Measurements from ENCODE around the gene TTYH1. TPM values are rescaled to one million over a fixed set of nuclear protein-coding genes. Genes with fewer than 3 reads are reported as not detected.

Gene TTYH1
- total and polyA plus RNA-seq, 2 of the 4 experiments (the other 2 are of a cell fraction): not detected

- Histone ChIP-seq H3K4me3 (ENCODE audit: insufficient read depth, low read depth, low read length) (peak within 1 kb of the TSS; percentile 69), H3K9me1 (ENCODE audit: insufficient read depth, low read length) (peaks cover 6% of the 10 kb centered on the region; the same call in 1 of the 2 replicates), H3K23ac (ENCODE audit: low read depth, low read length) (peak within 1 kb of the TSS; percentile 94), H3K4me1 (ENCODE audit: control insufficient read depth, insufficient read depth, low read length) (peaks cover 6% of the 10 kb centered on the region), H4K91ac (ENCODE audit: insufficient read depth, low read depth, low read length) (peak within 1 kb of the TSS; percentile 94), H2BK15ac (ENCODE audit: low read depth, low read length) (peak within 1 kb of the TSS; percentile 65; the same call in 1 of the 3 replicates), H3K18ac (ENCODE audit: low read depth, low read length) (peak within 1 kb of the TSS; percentile 61), H3K27ac (ENCODE audit: insufficient read depth, low read length) (peak within 1 kb of the TSS; percentile 97), H2BK120ac (ENCODE audit: low read depth, low read length) (peak within 1 kb of the TSS; percentile 61), H4K5ac (ENCODE audit: low read depth, low read length) (peak within 1 kb of the TSS; percentile 78), H3K4me2 (ENCODE audit: low read depth, low read length) (peak within 1 kb of the TSS; percentile 93), H3K14ac (replicated peaks; ENCODE audit: low read depth, low read length) (peak within 1 kb of the TSS; percentile 96), H4K20me1 (ENCODE audit: insufficient read depth, low read length) (peaks cover 51% of the 10 kb centered on the region), H3K27me3 (ENCODE audit: control insufficient read depth, insufficient read depth, low read length) (no peaks in the 10 kb centered on the region), H4K8ac (ENCODE audit: low read depth in 2 of 2, low read length in 2 of 2) (peak within 1 kb of the TSS; percentile 87 to 99), H2AK9ac (replicated peaks; ENCODE audit: low read depth, low read length, poor library complexity) (peak within 1 kb of the TSS; percentile 100), H2BK20ac (ENCODE audit: low read depth, low read length) (no peak within 1 kb of the TSS), H2AFZ (replicated peaks; ENCODE audit: low read length, poor library complexity) (peak within 1 kb of the TSS; percentile 100), H3K4ac (ENCODE audit: low read depth, low read length) (peak within 1 kb of the TSS; percentile 96), H2BK5ac (ENCODE audit: low read depth, low read length, poor library complexity, severe bottlenecking) (peak within 1 kb of the TSS; percentile 92), H3K9me3 (ENCODE audit: control insufficient read depth, insufficient read depth, low read length) (no peaks in the 10 kb centered on the region), H3K9ac (ENCODE audit: low read depth, low read length) (peak within 1 kb of the TSS; percentile 94), H2AK5ac (ENCODE audit: low read depth, low read length) (peak within 1 kb of the TSS; percentile 100), H3K79me1 (ENCODE audit: low read depth in 1 of 2, low read length in 2 of 2) (peaks cover 26 to 58% of the 10 kb centered on the region in 2 experiments), H3K56ac (ENCODE audit: extremely low read depth, insufficient read depth, low read length) (peak within 1 kb of the TSS; percentile 80), H3K36me3 (ENCODE audit: control insufficient read depth, insufficient read depth, low read length) (peaks cover 36% of the 10 kb centered on the region)
- 0% methylated on average over 45 of the region's 96 CpGs; no CpG with 5 or more reads in 1 of the 2 experiments for WGBS, 2 experiments (ENCODE audit: extremely low coverage in 2 of 2, insufficient read length in 1 of 2)
- POLR2A ChIA-PET (ENCODE audit: unreplicated experiment): interaction anchor here (0.9 to 1.5 kb wide), 3 partner anchors 13 to 24 kb away, joined by 3 to 6 read pairs (median 3); partner anchors contain the start of genes CDC42EP5 and LENG9
- no TSS peak for BruUV-seq (replicated peaks)
- ATAC-seq (ENCODE audit: low read depth): peak; percentile 91
- peak; percentile 99 for DNase-seq
- CTCF ChIA-PET: interaction anchor here (1.1 to 1.4 kb wide), 2 partner anchors 10 to 15 kb away, joined by 4 to 5 read pairs; partner anchors contain the start of gene LENG9
- in situ Hi-C loops (cut with MboI; ENCODE audit: low sequenced_read_pairs) (no loop called here), intact Hi-C loops (cut with micrococcal nuclease) (loop anchor here (1.0 kb wide), 1 partner anchor 12 kb away; no protein-coding TSS in a partner anchor), dilution Hi-C loops (cut with HindIII; ENCODE audit: low sequenced_read_pairs, unreplicated experiment) (no loop called here)
- TF ChIP-seq MXI1 (IDR thresholded peaks at IDR 0.05; ENCODE audit: borderline replicate concordance, low read depth, low read length) (no peak), MAZ (IDR thresholded peaks at IDR 0.05; ENCODE audit: borderline replicate concordance, low read depth, low read length) (no peak; the same call in 1 of the 2 replicates), RAD21 (IDR thresholded peaks at IDR 0.05; ENCODE audit: low read length) (no peak), CHD1 (IDR thresholded peaks at IDR 0.05; ENCODE audit: low read depth, low read length) (peak; percentile 22; the same call in 1 of the 2 replicates), BHLHE40 (IDR thresholded peaks at IDR 0.05; ENCODE audit: low read depth, low read length) (no peak), MAFK (IDR thresholded peaks at IDR 0.05; ENCODE audit: low read depth, low read length) (no peak), FOS (IDR thresholded peaks at IDR 0.05; ENCODE audit: low read depth, low read length) (0 out of 2 replicates have a peak, but pooled peaks have one; percentile 26), SMC3 (IDR thresholded peaks at IDR 0.05; ENCODE audit: low read depth, low read length) (no peak), POLR2A (IDR thresholded peaks at IDR 0.05; ENCODE audit: low read depth, low read length) (peak; percentile 96), CEBPB (IDR thresholded peaks at IDR 0.05; ENCODE audit: low read depth, low read length) (0 out of 2 replicates have a peak, but pooled peaks have one; percentile 13), NFE2L2 (IDR thresholded peaks at IDR 0.05; ENCODE audit: low read depth, low read length) (no peak), RFX5 (IDR thresholded peaks at IDR 0.05; ENCODE audit: low read depth, low read length) (no peak), RCOR1 (IDR thresholded peaks at IDR 0.05; ENCODE audit: insufficient replicate concordance, low read length) (no peak)
- TF ChIP-seq, protein P1, sequence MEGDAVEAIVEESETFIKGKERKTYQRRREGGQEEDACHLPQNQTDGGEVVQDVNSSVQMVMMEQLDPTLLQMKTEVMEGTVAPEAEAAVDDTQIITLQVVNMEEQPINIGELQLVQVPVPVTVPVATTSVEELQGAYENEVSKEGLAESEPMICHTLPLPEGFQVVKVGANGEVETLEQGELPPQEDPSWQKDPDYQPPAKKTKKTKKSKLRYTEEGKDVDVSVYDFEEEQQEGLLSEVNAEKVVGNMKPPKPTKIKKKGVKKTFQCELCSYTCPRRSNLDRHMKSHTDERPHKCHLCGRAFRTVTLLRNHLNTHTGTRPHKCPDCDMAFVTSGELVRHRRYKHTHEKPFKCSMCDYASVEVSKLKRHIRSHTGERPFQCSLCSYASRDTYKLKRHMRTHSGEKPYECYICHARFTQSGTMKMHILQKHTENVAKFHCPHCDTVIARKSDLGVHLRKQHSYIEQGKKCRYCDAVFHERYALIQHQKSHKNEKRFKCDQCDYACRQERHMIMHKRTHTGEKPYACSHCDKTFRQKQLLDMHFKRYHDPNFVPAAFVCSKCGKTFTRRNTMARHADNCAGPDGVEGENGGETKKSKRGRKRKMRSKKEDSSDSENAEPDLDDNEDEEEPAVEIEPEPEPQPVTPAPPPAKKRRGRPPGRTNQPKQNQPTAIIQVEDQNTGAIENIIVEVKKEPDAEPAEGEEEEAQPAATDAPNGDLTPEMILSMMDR (conservative IDR thresholded peaks at IDR 0.05; ENCODE audit: low read depth, low read length): no peak
- TF ChIP-seq, protein P2, sequence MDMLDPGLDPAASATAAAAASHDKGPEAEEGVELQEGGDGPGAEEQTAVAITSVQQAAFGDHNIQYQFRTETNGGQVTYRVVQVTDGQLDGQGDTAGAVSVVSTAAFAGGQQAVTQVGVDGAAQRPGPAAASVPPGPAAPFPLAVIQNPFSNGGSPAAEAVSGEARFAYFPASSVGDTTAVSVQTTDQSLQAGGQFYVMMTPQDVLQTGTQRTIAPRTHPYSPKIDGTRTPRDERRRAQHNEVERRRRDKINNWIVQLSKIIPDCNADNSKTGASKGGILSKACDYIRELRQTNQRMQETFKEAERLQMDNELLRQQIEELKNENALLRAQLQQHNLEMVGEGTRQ (IDR thresholded peaks at IDR 0.05; ENCODE audit: low read depth, low read length): peak; percentile 59; the same call in 1 of the 2 replicates
These were observed 33.8 kb downstream of the TTYH1 start, which contains the start of gene LENG8 for GRCh38 chr19:54448774-54449700. Gene LENG8 (plus strand): TSS chr19:54449199. CDS start chr19:54451345, 2,146 bp downstream.

All from IMR-90 (cell line).